ENCODE data around the gene GREM2. TPM values are rescaled to one million over a fixed set of nuclear protein-coding genes. Genes with fewer than 3 reads are reported as not detected.

Gene GREM2
- total RNA-seq, 1 experiment from 2014 or later: not detected

DNA sequence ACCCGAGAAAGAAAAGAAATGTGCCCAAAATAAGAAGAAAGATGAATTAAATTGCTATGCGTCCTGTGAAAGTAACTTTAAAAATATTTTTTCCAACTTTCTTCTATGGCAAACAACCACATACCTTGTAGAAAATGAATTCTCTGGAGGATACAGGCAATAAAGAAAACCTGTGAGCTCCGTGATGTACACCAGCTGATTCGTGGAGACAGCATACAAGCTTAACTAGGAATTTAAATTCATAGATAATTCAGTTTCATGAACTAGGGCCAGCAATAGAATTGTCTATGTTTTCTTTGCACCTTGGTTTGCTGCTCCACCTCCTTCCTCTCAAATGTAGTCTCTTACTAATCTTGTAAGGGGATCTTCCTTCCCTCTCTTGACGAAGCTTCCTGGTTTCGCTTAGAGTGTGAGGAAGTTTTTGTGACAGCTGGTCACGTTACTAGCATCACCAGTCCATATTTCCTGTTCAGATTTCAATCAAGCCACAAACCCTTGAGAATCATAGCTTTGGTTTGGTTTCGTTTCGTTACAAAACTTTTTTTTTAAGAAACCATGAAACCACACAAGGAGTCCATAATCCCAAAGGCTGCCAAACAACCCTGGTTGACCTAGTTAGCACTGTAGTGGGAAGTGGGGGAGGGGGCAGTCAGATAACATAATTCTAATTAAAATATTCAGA lies 35.8 kb downstream of the GREM2 start:
- H3K4me1 Mint-ChIP-seq: peaks cover 4 to 7% of the 10 kb centered on the region in 2 experiments; a peak in 2 of 4 replicates
- Histone ChIP-seq H3K23ac (ENCODE audit: insufficient read length, low read depth, low read length) (no peak overlapping the region), H3K4me2 (ENCODE audit: insufficient read depth, insufficient read length, low read length) (no peak overlapping the region), H4K20me1 (ENCODE audit: control insufficient read depth, insufficient read depth, insufficient read length) (no peaks in the 10 kb centered on the region), H4K91ac (ENCODE audit: insufficient read length, low read depth, low read length) (no peak overlapping the region), H3K79me2 (ENCODE audit: insufficient read depth, low read length) (no peaks in the 10 kb centered on the region), H3K56ac (ENCODE audit: insufficient read length, low read depth, low read length) (no peak overlapping the region), H2BK12ac (ENCODE audit: insufficient read length, low read depth, low read length) (no peak overlapping the region), H2BK120ac (ENCODE audit: low read depth, low read length, poor library complexity, severe bottlenecking) (no peak overlapping the region), H3K9me3 (ENCODE audit: control insufficient read depth, low read depth, low read length) (no peaks in the 10 kb centered on the region), H3K79me1 (ENCODE audit: insufficient read depth, low read depth, low read length, poor library complexity, severe bottlenecking) (no peaks in the 10 kb centered on the region), H2AK5ac (ENCODE audit: insufficient read length, low read length) (no peak overlapping the region), H3K4me1 (ENCODE audit: insufficient read depth, low read length) (no peaks in the 10 kb centered on the region), H2BK5ac (ENCODE audit: insufficient read length, low read length) (no peak overlapping the region), H3K18ac (ENCODE audit: insufficient read length, low read depth, low read length) (no peak overlapping the region), H3K4ac (ENCODE audit: low read depth, low read length) (no peak overlapping the region), H3K27ac (ENCODE audit: insufficient read length, low read depth, low read length) (no peak overlapping the region), H3T11ph (ENCODE audit: low read length) (no peak overlapping the region), H3K27me3 (ENCODE audit: insufficient read depth, low read length) (no peaks in the 10 kb centered on the region), H2AFZ (ENCODE audit: low read length) (peak overlapping the region; percentile 68), H3K9ac (ENCODE audit: extremely low read depth, insufficient read length, low read length) (no peak overlapping the region), H3K23me2 (ENCODE audit: insufficient read length, low read depth, low read length, poor library complexity, severe bottlenecking) (no peaks in the 10 kb centered on the region), H4K8ac (replicated peaks; ENCODE audit: insufficient read length, low read depth, low read length) (no peak overlapping the region), H2BK15ac (ENCODE audit: low read depth, low read length) (no peak overlapping the region), H2BK20ac (ENCODE audit: low read depth, low read length, poor library complexity, severe bottlenecking) (no peak overlapping the region), H4K5ac (ENCODE audit: insufficient read length, low read depth, low read length) (no peak overlapping the region), H3K14ac (ENCODE audit: insufficient read depth, low read length) (no peak overlapping the region)
- no peak overlapping the region for H3K4me3 Mint-ChIP-seq
- no peaks in the 10 kb centered on the region for H3K9me3 Mint-ChIP-seq
- WGBS (ENCODE audit: extremely low coverage, insufficient read length, low lambda C conversion rate): no CpG with 5 or more reads among the region's 9 CpGs
- H3K27ac Mint-ChIP-seq: peak overlapping the region in 1 of 3 experiments; percentile 44; a peak in 3 of 7 replicates
- no peak for DNase-seq
- TF ChIP-seq, protein P1, sequence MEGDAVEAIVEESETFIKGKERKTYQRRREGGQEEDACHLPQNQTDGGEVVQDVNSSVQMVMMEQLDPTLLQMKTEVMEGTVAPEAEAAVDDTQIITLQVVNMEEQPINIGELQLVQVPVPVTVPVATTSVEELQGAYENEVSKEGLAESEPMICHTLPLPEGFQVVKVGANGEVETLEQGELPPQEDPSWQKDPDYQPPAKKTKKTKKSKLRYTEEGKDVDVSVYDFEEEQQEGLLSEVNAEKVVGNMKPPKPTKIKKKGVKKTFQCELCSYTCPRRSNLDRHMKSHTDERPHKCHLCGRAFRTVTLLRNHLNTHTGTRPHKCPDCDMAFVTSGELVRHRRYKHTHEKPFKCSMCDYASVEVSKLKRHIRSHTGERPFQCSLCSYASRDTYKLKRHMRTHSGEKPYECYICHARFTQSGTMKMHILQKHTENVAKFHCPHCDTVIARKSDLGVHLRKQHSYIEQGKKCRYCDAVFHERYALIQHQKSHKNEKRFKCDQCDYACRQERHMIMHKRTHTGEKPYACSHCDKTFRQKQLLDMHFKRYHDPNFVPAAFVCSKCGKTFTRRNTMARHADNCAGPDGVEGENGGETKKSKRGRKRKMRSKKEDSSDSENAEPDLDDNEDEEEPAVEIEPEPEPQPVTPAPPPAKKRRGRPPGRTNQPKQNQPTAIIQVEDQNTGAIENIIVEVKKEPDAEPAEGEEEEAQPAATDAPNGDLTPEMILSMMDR (conservative IDR thresholded peaks at IDR 0.05): no peak
- no peaks in the 10 kb centered on the region for H3K36me3 Mint-ChIP-seq (ENCODE audit: insufficient read depth in 1 of 3, low read depth in 3 of 3)
- H3K27me3 Mint-ChIP-seq (ENCODE audit: low read depth): no peaks in the 10 kb centered on the region
